HepG2 (cell line): ENCODE results near the gene SAXO2. TPM values are rescaled to one million over a fixed set of nuclear protein-coding genes. Genes with fewer than 3 reads are reported as not detected.
"Not testable (repeated sequence)": the region's sequence is repeated elsewhere in the genome, so short reads cannot be mapped to it uniquely, and the experiment has no call there.

Experiments used
- ATAC-seq: fragments of 200-7000 bp; cut with Tn5 transposase; 3 replicates; pipeline ENCODE4 v1.9.1; 2020; ENCODE audit warnings: mild to moderate bottlenecking, moderate library complexity
- BruUV-seq: library from RNA; stranded (reverse); fragments of 400-500 nt; replicated peaks from 2 replicates; lab custom pipeline; 2021; lab: Mats Ljungman, UMichigan
- CTCF ChIA-PET: fragments of 300-600 bp; formaldehyde crosslinking; extraction: SDS; loops from one replicate; lab custom pipeline; 2021; ENCODE audit warnings: low total read pairs, inconsistent platforms, low intra/inter-chr PET ratio; lab: Yijun Ruan, JAX
- POLR2A ChIA-PET: fragments of 350-600 bp; sonication (Branson Sonifier 250); formaldehyde crosslinking; loops from one replicate; lab custom pipeline; 2020; ENCODE audit warnings: antibody characterized with exemption, inconsistent platforms; lab: Yijun Ruan, JAX
- DNase-seq: peaks from one replicate; pipeline ENCODE4 v3.0.0-alpha.2; 2015; ENCODE audit warnings: low spot score
- FAIRE-seq: peaks from 3 replicates; lab custom pipeline; 2011; peaks lifted over from hg19 to GRCh38; lab: Jason Lieb, UNC
- H2AFZ ChIP-seq: one replicate; pipeline ENCODE4 v1.6.1; 2011; ENCODE audit warnings: low read length, inconsistent platforms
- H3K27ac ChIP-seq: fragments of 300-600 bp; 3 replicates; pipeline ENCODE4 v1.8.0; 2011; ENCODE audit warnings: mixed run types, mild to moderate bottlenecking, mixed read lengths, low read length, inconsistent platforms; ENCODE audit not compliant: insufficient read depth; ENCODE audit errors: extremely low read length
- H3K27me3 ChIP-seq, 2 experiments: fragments of 200-600 bp in 1 of 2; 2 replicates in 1 of 2; 3 replicates in 1 of 2; pipeline versions ENCODE4 v1.6.0 to v1.8.0; 2011; ENCODE audit warnings: low read length in 2 of 2, mild to moderate bottlenecking in 2 of 2, moderate library complexity in 2 of 2, inconsistent platforms in 1 of 2; ENCODE audit not compliant: insufficient read depth in 2 of 2, control insufficient read depth in 1 of 2
- H3K36me3 ChIP-seq, 2 experiments: fragments of 200-600 bp in 1 of 2; replicated peaks in 1 of 2; 2 replicates in 1 of 2; 3 replicates in 1 of 2; pipeline versions ENCODE4 v1.5.1 to v1.8.0; 2011; ENCODE audit warnings: low read length in 2 of 2, inconsistent platforms in 1 of 2; ENCODE audit not compliant: insufficient read depth in 2 of 2, control insufficient read depth in 1 of 2
- H3K4me1 ChIP-seq: 2 replicates; pipeline ENCODE4 v1.5.1; 2012; ENCODE audit warnings: low read length, inconsistent platforms; ENCODE audit not compliant: insufficient read depth
- H3K4me2 ChIP-seq: 2 replicates; pipeline ENCODE4 v1.6.0; 2011; ENCODE audit warnings: low read depth, low read length, inconsistent platforms
- H3K4me3 ChIP-seq, 3 experiments: fragments of 200-600 bp in 1 of 3; sonication (generic), shearing (Covaris generic) in 1 of 3; replicated peaks in 1 of 3; 2 replicates each; pipeline ENCODE4 v1.5.1; 2011 to 2016; ENCODE audit warnings: low read length in 3 of 3, inconsistent platforms in 2 of 3, low read depth in 2 of 3, mild to moderate bottlenecking in 2 of 3, control low read depth in 1 of 3, mixed read lengths in 1 of 3; ENCODE audit not compliant: insufficient read depth in 1 of 3
- H3K79me2 ChIP-seq: one replicate; pipeline ENCODE4 v1.6.1; 2011; ENCODE audit warnings: low read length, inconsistent platforms; ENCODE audit not compliant: insufficient read depth
- H3K9ac ChIP-seq: 2 replicates; pipeline ENCODE4 v1.6.0; 2011; ENCODE audit warnings: mild to moderate bottlenecking, low read depth, low read length, inconsistent platforms; ENCODE audit not compliant: insufficient read depth
- H3K9me3 ChIP-seq: 2 replicates; pipeline ENCODE4 v1.5.1; 2012; ENCODE audit warnings: mild to moderate bottlenecking, low read length
- H4K20me1 ChIP-seq: 2 replicates; pipeline ENCODE4 v1.6.0; 2011; ENCODE audit warnings: inconsistent platforms, mild to moderate bottlenecking, low read length, moderate library complexity; ENCODE audit not compliant: insufficient read depth
- HOXA3 ChIP-seq: sonication (generic); formaldehyde crosslinking; IDR thresholded peaks from 2 replicates; pipeline ENCODE4 v1.5.0; 2020; ENCODE audit warnings: missing genetic modification reagents
- KDM5A ChIP-seq: fragments of 200-600 bp; sonication (generic); IDR thresholded peaks from 2 replicates; pipeline ENCODE4 v1.7.0; 2018; ENCODE audit warnings: antibody characterized with exemption, mild to moderate bottlenecking, low read length, borderline replicate concordance
- RAD51 ChIP-seq: fragments of 450-650 bp; IDR thresholded peaks from 2 replicates; pipeline ENCODE4 v1.6.1; 2016; ENCODE audit warnings: borderline replicate concordance
- WGBS: methylation state at CpG from one replicate; pipeline ENCODE4 v1.1.6; 2017; ENCODE audit warnings: low lambda C conversion rate; 5-methylcytosine and 5-hydroxymethylcytosine counted together
- in situ Hi-C: cut with HindIII; loops from 2 replicates; pipeline ENCODE4 v1.10.0; 2017; ENCODE audit warnings: low pct_unique_long_range_greater_than_20kb; ENCODE audit not compliant: extremely low pct_ligation_motif_present
- intact Hi-C: fragments of 100-400 bp; cut with micrococcal nuclease; formaldehyde crosslinking; loops from one replicate; pipeline ENCODE4 v1.10.0; 2022; ENCODE audit not compliant: unreplicated experiment
- polyA plus RNA-seq, 8 experiments: library from polyadenylated mRNA; depleted of rRNA in 3 of 8; stranded (reverse) in 7 of 8; unstranded in 1 of 8; fragments of >200 nt; fragmentation: Illumina TruSeq in 4 of 8; extraction: Trizol in 4 of 8; gene quantifications; 2 replicates each; pipeline versions ENCODE4 v1.2.1 to v1.2.3, GENCODE V29; 2011 to 2016; ENCODE audit warnings: low read depth in 4 of 8, missing spikeins in 1 of 8, mixed read lengths in 1 of 8; ENCODE audit not compliant: insufficient read depth in 1 of 8
- total RNA-seq, 5 experiments: library from RNA; depleted of rRNA; stranded (reverse); fragments of >200 nt; fragmentation: Illumina TruSeq; extraction: Trizol; gene quantifications; 2 replicates each; pipeline ENCODE4 v1.2.3, GENCODE V29; 2016; ENCODE audit warnings: low read depth in 1 of 5

The SAXO2 gene
- total and polyA plus RNA-seq, 2 of the 13 experiments (the other 11 are each of a cell fraction or from before 2014, with no cell fraction given), result 0.01 to 1.5 TPM

DNA sequence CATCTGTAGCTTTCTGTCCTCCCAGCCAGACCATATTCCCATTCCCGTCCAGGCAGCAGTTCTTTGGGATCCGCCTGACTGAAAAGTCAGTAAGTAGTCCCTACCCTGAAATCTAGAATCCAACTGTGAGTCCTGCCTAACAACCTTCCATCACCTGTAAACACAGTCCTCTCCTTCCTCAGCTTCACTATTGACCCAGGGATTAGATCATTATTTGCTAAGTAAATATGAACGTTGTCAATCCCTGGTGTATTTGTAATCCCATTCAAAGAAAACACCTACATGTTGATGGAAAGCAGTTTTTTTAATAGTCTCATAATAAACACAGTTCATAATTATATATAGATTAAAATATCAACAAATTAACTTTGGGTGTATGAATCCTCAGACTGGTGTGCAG is 732 bp downstream of the SAXO2 start (continued):
- no peak for TF ChIP-seq RAD51
- 0 out of 2 replicates have a peak, but pooled peaks have one; percentile 5 for TF ChIP-seq KDM5A
- no peak for TF ChIP-seq HOXA3 (CRISPR knock-in tag)

DNA sequence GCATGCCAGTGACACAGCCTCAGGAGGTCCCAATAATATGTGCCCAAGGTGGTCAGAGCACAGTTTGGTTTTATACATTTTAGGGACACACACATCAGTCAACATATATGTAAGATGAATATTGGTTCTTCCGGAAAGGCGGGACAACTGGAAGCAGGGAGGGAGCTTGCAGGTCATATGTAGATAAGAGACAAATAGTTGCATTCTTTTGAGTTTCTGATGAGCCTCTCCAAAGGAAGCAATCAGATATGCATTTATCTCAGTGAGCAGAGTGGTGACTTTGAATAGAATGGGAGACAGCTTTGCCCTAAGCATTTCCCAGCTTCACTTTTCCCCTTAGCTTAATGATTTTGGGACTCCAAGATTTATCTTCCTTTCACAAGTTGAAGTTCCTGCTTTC is 4.5 kb downstream of the SAXO2 start:
- intact Hi-C loops, H2AFZ ChIP-seq, H3K4me3 ChIP-seq, DNase-seq, H3K4me2 ChIP-seq, H3K9ac ChIP-seq, H3K27ac ChIP-seq, CTCF ChIA-PET, H3K36me3 ChIP-seq, POLR2A ChIA-PET, H3K9me3 ChIP-seq, in situ Hi-C loops, FAIRE-seq, BruUV-seq, ATAC-seq, H4K20me1 ChIP-seq, H3K79me2 ChIP-seq: not testable (repeated sequence)
- peaks cover 1 to 18% of the 10 kb centered on the region in 2 experiments; a peak in 3 of 5 replicates for H3K27me3 ChIP-seq
- H3K4me1 ChIP-seq, result peaks cover 14% of the 10 kb centered on the region
- WGBS, result 42% methylated on average over 2 of the region's 2 CpGs

DNA sequence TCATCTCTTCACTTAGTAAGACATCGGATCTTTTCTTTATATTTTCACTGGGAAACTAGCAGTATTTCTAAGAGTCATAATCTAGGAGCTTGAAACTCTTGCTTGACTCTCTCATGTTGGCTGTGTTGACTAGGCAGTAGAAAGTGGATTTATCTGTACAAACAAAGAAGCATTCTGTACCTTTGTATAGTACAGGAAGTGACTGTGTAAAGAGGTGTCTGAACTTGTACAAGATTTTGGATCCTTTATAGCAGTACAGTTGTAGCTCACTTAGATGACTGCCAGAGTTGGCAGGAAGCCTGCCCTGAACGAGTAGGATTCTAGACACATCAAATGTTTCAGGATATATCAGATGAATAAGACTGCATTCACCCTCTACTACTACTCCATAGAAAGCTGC is 5.8 kb downstream of the SAXO2 start:
- H3K4me2 ChIP-seq, H4K20me1 ChIP-seq, H3K79me2 ChIP-seq, H3K4me3 ChIP-seq, BruUV-seq, H3K4me1 ChIP-seq, in situ Hi-C loops, H3K9ac ChIP-seq, FAIRE-seq, H3K36me3 ChIP-seq, H3K9me3 ChIP-seq, intact Hi-C loops, H2AFZ ChIP-seq, CTCF ChIA-PET, POLR2A ChIA-PET, H3K27ac ChIP-seq: not testable (repeated sequence)
- DNase-seq, result peak; percentile 3
- peak; percentile 40; the same call in 2 of the 3 replicates for ATAC-seq
- 24% methylated on average over 2 of the region's 2 CpGs for WGBS
- H3K27me3 ChIP-seq, result peaks cover 1 to 22% of the 10 kb centered on the region in 2 experiments; a peak in 3 of 5 replicates
